H1 (cell line): ENCODE results near the gene IFT122. TPM values are rescaled to one million over a fixed set of nuclear protein-coding genes. Genes with fewer than 3 reads are reported as not detected.

Experiments
- BRCA1 ChIP-seq: IDR thresholded peaks from 2 replicates; pipeline ENCODE4 v1.6.1; 2012; ENCODE audit warnings: low read depth, low read length, improper control_type of control experiment
- CREB1 ChIP-seq: IDR thresholded peaks from 2 replicates; pipeline ENCODE4 v1.6.1; 2012; ENCODE audit warnings: inconsistent platforms
- MAFK ChIP-seq: IDR thresholded peaks from 2 replicates; pipeline ENCODE4 v1.6.1; 2012; ENCODE audit warnings: low read depth, mild to moderate bottlenecking, improper control_type of control experiment, low read length
- SIRT6 ChIP-seq: IDR thresholded peaks from one replicate; pipeline ENCODE4 v1.7.1; 2012; ENCODE audit warnings: low read length, inconsistent platforms
- polyA plus RNA-seq, 7 experiments: library from polyadenylated mRNA; depleted of rRNA in 3 of 7; stranded (reverse) in 5 of 7; unstranded in 2 of 7; fragments of >200 nt in 5 of 7; fragments of 200-250 nt in 2 of 7; gene quantifications; 1 replicate in 5 of 7; 2 replicates in 1 of 7; 4 replicates in 1 of 7; pipeline versions ENCODE4 v1.2.1 to v1.2.3, GENCODE V29; 2011 to 2013; ENCODE audit warnings: missing spikeins in 2 of 7, mixed read lengths in 2 of 7
- total RNA-seq: library from RNA; stranded (reverse); fragmentation: NEBNext Ultra II Directional; extraction: Animal tissue kit (Norgen Biotek cat#: 25700); gene quantifications from 2 replicates; pipeline ENCODE4 v1.2.1, GENCODE V29; 2021

The IFT122 gene
- total and polyA plus RNA-seq, 2 of the 8 experiments (the other 6 are each of a cell fraction or from before 2014, with no cell fraction given), result 23.7 to 25.1 TPM

DNA sequence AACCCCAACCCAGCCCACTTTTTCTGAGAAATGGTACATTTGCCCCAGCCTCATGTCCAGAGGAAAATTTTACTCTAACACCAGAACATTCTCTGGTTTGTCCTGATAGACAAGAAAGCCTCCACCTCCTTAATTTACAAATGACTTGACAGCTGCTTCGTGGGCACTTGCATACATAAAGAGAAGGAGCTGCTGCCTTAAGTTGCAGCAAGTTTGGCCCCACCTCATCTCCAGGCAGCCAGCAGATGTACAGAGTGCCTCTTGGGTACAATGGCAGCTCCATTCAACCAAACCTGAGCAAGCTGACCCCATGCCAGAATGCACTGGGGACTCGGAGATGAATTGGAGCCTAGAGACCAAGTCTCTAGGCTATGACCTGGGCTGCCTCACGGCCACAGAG lies 96.8 kb downstream of the IFT122 start (continued):
- TF ChIP-seq CREB1 (no peak), SIRT6 (no peak), BRCA1 (no peak), MAFK (no peak)
- TF ChIP-seq, all 59 proteins: peak for 0
